ENCODE results near the gene WDR6.

- TF ChIP-seq REST (IDR thresholded peaks at IDR 0.05; ENCODE audit: unreplicated experiment): no peak
- TF ChIP-seq CTCF (conservative IDR thresholded peaks at IDR 0.05; ENCODE audit: low read depth in 2 of 2): no peak
- TF ChIP-seq POLR2AphosphoS5 (IDR thresholded peaks at IDR 0.05; ENCODE audit: low read depth): no peak
- TF ChIP-seq ETS1 (IDR thresholded peaks at IDR 0.05): no peak
- no peak for TF ChIP-seq EZH2phosphoT487 (IDR thresholded peaks at IDR 0.05; ENCODE audit: unreplicated experiment)
- no peak for TF ChIP-seq EZH2 (IDR thresholded peaks at IDR 0.05; ENCODE audit: low read depth, unreplicated experiment)
- no peak for TF ChIP-seq CREB1 (CRISPR knock-in tag; IDR thresholded peaks at IDR 0.05; ENCODE audit: low read depth)
- TF ChIP-seq ZNF462 (CRISPR knock-in tag; IDR thresholded peaks at IDR 0.05): no peak
- no peak for TF ChIP-seq NANOG (IDR thresholded peaks at IDR 0.05; ENCODE audit: borderline replicate concordance)
- TF ChIP-seq JUNB (IDR thresholded peaks at IDR 0.05; ENCODE audit: unreplicated experiment): no peak
- TF ChIP-seq ZNF331 (CRISPR knock-in tag; IDR thresholded peaks at IDR 0.05; ENCODE audit: low read depth): no peak
Observed at GRCh38 chr3:49015765-49016164, 8.6 kb downstream of the WDR6 start.
